ENCODE data around the gene NTM.

- TF ChIP-seq CTCF (conservative IDR thresholded peaks at IDR 0.05; ENCODE audit: low read depth, low read length), result no peak
- TF ChIP-seq EZH2 (IDR thresholded peaks at IDR 0.05; ENCODE audit: borderline replicate concordance, low read depth, low read length, poor library complexity, severe bottlenecking), result no peak
Observed at GRCh38 chr11:131675121-131675888, 304.9 kb downstream of the NTM start.
